ENCODE measurements around the gene RILPL1.

DNA sequence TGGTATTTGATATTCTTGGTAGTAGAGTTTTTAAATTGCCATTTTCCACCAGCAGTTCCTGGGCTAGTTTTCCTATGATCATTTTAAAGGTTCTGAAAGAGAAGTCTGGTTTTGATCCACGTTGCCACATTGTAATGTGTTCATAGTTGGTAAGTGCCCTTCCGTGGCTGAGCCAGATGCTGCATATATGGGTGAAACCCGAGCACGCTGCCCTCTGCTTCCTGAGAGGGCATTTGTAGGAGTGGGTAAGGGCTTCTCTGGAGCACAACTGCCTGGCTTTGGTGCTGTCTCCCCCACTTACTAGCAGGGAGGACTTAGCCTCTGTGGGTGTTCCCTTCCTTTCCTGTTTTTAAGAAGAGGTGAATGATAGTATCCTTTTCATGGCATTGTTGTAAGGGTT lies 68.4 kb downstream of the RILPL1 start:
- TF ChIP-seq EZH2 (IDR thresholded peaks at IDR 0.05; ENCODE audit: insufficient read depth, poor library complexity, severe bottlenecking) (no peak), EZH2phosphoT487 (IDR thresholded peaks at IDR 0.05; ENCODE audit: insufficient read depth, low read depth) (no peak)

All from GM23248 (cell line).